HT1080 (cell line): ENCODE measurements around the gene TUBB8. TPM values are rescaled to one million over a fixed set of nuclear protein-coding genes. Genes with fewer than 3 reads are reported as not detected.
"Not testable (repeated sequence)": the region's sequence is repeated elsewhere in the genome, so short reads cannot be mapped to it uniquely, and the experiment has no call there.

Experiments
- DNase-seq: peaks from one replicate; pipeline ENCODE4 v3.0.0-alpha.2; 2015; ENCODE audit warnings: low read depth
- total RNA-seq: library from RNA; depleted of rRNA; stranded (reverse); fragments of >200 nt; shearing (Covaris generic); gene quantifications from 2 replicates; pipeline ENCODE4 v1.2.3, GENCODE V29; 2014; rRNA removed

TUBB8 gene
- total RNA-seq, 1 experiment from 2014 or later, result not detected

- not testable (repeated sequence) for DNase-seq
Observed at GRCh38 chr10:49926-50325, 830 bp upstream of the TUBB8 start.

GRCh38 chr10:47864-48263 is 1.2 kb downstream of the TUBB8 start:
- DNase-seq, result not testable (repeated sequence)

DNA sequence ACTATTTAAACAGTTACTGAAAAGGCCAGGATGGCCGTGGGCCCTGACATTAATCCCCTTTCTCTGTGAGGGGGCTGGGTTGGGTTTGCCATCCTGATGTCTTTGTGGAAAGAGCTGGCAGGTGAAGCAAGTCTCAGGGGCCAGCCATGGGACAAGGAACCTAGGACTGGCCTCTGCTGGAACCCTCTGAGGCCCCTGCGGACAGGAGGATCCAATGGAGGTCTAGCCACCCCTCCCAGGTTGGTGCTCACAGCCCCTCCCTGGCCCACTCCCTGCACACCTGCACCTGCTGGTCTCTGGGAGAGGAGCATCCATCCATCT is 35.8 kb downstream of the TUBB8 start:
- not testable (repeated sequence) for DNase-seq

GRCh38 chr10:12444-13314 is 36.4 kb downstream of the TUBB8 start:
- DNase-seq, result not testable (repeated sequence)

- DNase-seq, result not testable (repeated sequence)
Observed at GRCh38 chr10:11260-11659, 37.8 kb downstream of the TUBB8 start.

DNA sequence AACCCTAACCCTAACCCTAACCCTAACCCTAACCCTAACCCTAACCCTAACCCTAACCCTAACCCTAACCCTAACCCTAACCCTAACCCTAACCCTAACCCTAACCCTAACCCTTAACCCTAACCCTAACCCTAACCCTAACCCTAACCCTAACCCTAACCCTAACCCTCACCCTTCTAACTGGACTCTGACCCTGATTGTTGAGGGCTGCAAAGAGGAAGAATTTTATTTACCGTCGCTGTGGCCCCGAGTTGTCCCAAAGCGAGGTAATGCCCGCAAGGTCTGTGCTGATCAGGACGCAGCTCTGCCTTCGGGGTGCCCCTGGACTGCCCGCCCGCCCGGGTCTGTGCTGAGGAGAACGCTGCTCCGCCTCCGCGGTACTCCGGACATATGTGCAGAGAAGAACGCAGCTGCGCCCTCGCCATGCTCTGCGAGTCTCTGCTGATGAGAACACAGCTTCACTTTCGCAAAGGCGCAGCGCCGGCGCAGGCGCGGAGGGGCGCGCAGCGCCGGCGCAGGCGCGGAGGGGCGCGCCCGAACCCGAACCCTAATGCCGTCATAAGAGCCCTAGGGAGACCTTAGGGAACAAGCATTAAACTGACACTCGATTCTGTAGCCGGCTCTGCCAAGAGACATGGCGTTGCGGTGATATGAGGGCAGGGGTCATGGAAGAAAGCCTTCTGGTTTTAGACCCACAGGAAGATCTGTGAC is 38.7 kb downstream of the TUBB8 start:
- DNase-seq, result not testable (repeated sequence)

Other genes starting within 250 kb of the TUBB8 start
- 34.5 and 37.8 TPM in 2 replicates for gene ZMYND11, start 86.2 kb upstream of the TUBB8 start, total RNA-seq